HEK293 (cell line): ENCODE data around the gene PCBD1.
A peak's percentile ranks its signal among the peaks of the same experiment; 100 is the strongest.

Experiments
- CTCF ChIA-PET: fragments of 350-600 bp; formaldehyde crosslinking; extraction: SDS; loops from one replicate; lab custom pipeline; 2021; ENCODE audit warnings: antibody characterized with exemption; lab: Yijun Ruan, JAX
- POLR2A ChIA-PET: fragments of 300-600 bp; formaldehyde crosslinking; extraction: SDS; loops from one replicate; lab custom pipeline; 2020; ENCODE audit warnings: antibody characterized with exemption, inconsistent platforms; lab: Yijun Ruan, JAX
- H3K27ac ChIP-seq: fragments of 200-500 bp; sonication (Bioruptor generic); 2 replicates; pipeline ENCODE4 v1.5.1; 2014; ENCODE audit warnings: low read depth, low read length, control low read depth, inconsistent platforms; ENCODE audit errors: extremely low read depth
- H3K36me3 ChIP-seq, 2 experiments: fragments of 200-500 bp in 1 of 2; sonication (Bioruptor generic) in 1 of 2; 1 replicate in 1 of 2; 2 replicates in 1 of 2; pipeline ENCODE4 v1.5.1; 2014 to 2017; ENCODE audit warnings: inconsistent platforms in 2 of 2, low read length in 2 of 2; ENCODE audit not compliant: control insufficient read depth in 2 of 2, insufficient read depth in 1 of 2
- H3K4me1 ChIP-seq: fragments of 200-500 bp; sonication (Bioruptor generic); 2 replicates; pipeline ENCODE4 v1.5.1; 2014; ENCODE audit warnings: mild to moderate bottlenecking, low read length, inconsistent platforms; ENCODE audit not compliant: control insufficient read depth, insufficient read depth
- H3K4me3 ChIP-seq: 2 replicates; pipeline ENCODE4 v1.5.1; 2011; ENCODE audit warnings: low read depth, mild to moderate bottlenecking, control low read depth, low read length, moderate library complexity
- H3K9me3 ChIP-seq: fragments of 200-500 bp; sonication (Bioruptor generic); 2 replicates; pipeline ENCODE4 v1.5.1; 2014; ENCODE audit warnings: low read depth, low read length, inconsistent platforms; ENCODE audit not compliant: control insufficient read depth, insufficient read depth
- CTCF ChIP-seq: fragments of 450-650 bp; formaldehyde crosslinking; IDR thresholded peaks from 2 replicates; pipeline ENCODE4 v1.5.1; 2016; ENCODE audit warnings: missing biosample characterization, missing genetic modification characterization
- FEZF1 ChIP-seq: fragments of 450-650 bp; formaldehyde crosslinking; IDR thresholded peaks from 2 replicates; pipeline ENCODE4 v1.5.1; 2016; ENCODE audit warnings: missing biosample characterization, missing genetic modification characterization
- GLIS1 ChIP-seq: fragments of 450-650 bp; formaldehyde crosslinking; IDR thresholded peaks from 2 replicates; pipeline ENCODE4 v1.5.1; 2016; ENCODE audit warnings: missing biosample characterization, missing genetic modification characterization
- HOXC10 ChIP-seq: sonication (generic); formaldehyde crosslinking; IDR thresholded peaks from 2 replicates; pipeline ENCODE4 v1.8.1; 2023; ENCODE audit warnings: mild to moderate bottlenecking, missing genetic modification reagents
- KLF9 ChIP-seq: fragments of 450-650 bp; formaldehyde crosslinking; IDR thresholded peaks from 2 replicates; pipeline ENCODE4 v1.5.1; 2016; ENCODE audit warnings: missing biosample characterization, missing genetic modification characterization, low read depth
- MEIS1 ChIP-seq: sonication (generic); formaldehyde crosslinking; IDR thresholded peaks from 2 replicates; pipeline ENCODE4 v1.8.1; 2022; ENCODE audit warnings: missing genetic modification reagents, mild to moderate bottlenecking, borderline replicate concordance
- SCRT1 ChIP-seq: fragments of 450-650 bp; formaldehyde crosslinking; IDR thresholded peaks from 2 replicates; pipeline ENCODE4 v1.5.1; 2016; ENCODE audit warnings: missing biosample characterization, missing genetic modification characterization, borderline replicate concordance
- SP7 ChIP-seq: fragments of 450-650 bp; formaldehyde crosslinking; IDR thresholded peaks from 2 replicates; pipeline ENCODE4 v1.5.1; 2016; ENCODE audit warnings: missing biosample characterization, missing genetic modification characterization
- WT1 ChIP-seq: fragments of 450-650 bp; formaldehyde crosslinking; IDR thresholded peaks from 2 replicates; pipeline ENCODE4 v1.5.1; 2016; ENCODE audit warnings: missing biosample characterization, missing genetic modification characterization
- YY2 ChIP-seq: fragments of 450-650 bp; formaldehyde crosslinking; IDR thresholded peaks from 2 replicates; pipeline ENCODE4 v1.5.1; 2016; ENCODE audit warnings: missing biosample characterization, missing genetic modification characterization
- ZBTB17 ChIP-seq: fragments of 450-650 bp; formaldehyde crosslinking; IDR thresholded peaks from 2 replicates; pipeline ENCODE4 v1.5.1; 2016; ENCODE audit warnings: missing biosample characterization, missing genetic modification characterization
- ZEB2 ChIP-seq: fragments of 450-650 bp; formaldehyde crosslinking; IDR thresholded peaks from 2 replicates; pipeline ENCODE4 v1.5.1; 2016; ENCODE audit warnings: missing biosample characterization, missing genetic modification characterization
- ZFHX2 ChIP-seq: fragments of 450-650 bp; formaldehyde crosslinking; conservative IDR thresholded peaks from 2 replicates; pipeline ENCODE4 v1.5.1; 2016; ENCODE audit warnings: missing biosample characterization, missing genetic modification characterization
- ZNF140 ChIP-seq: fragments of 450-650 bp; formaldehyde crosslinking; IDR thresholded peaks from 2 replicates; pipeline ENCODE4 v1.5.1; 2016; ENCODE audit warnings: missing biosample characterization, missing genetic modification characterization
- ZNF19 ChIP-seq: fragments of 450-650 bp; formaldehyde crosslinking; IDR thresholded peaks from 2 replicates; pipeline ENCODE4; 2016; ENCODE audit warnings: missing biosample characterization, missing genetic modification characterization, low read depth
- ZNF239 ChIP-seq: fragments of 450-650 bp; formaldehyde crosslinking; IDR thresholded peaks from 2 replicates; pipeline ENCODE4 v1.5.1; 2016; ENCODE audit warnings: missing biosample characterization, missing genetic modification characterization
- ZNF274 ChIP-seq, 2 experiments: fragments of 200-500 bp in 1 of 2; fragments of 450-650 bp in 1 of 2; sonication (Bioruptor generic) in 1 of 2; formaldehyde crosslinking in 1 of 2; IDR thresholded peaks; 2 replicates each; pipeline versions ENCODE4 v1.5.1 to v1.6.1; 2014 to 2016; ENCODE audit warnings: borderline replicate concordance in 1 of 2, inconsistent platforms in 1 of 2, low read length in 1 of 2, missing biosample characterization in 1 of 2, missing genetic modification characterization in 1 of 2
- ZNF37A ChIP-seq: fragments of 450-650 bp; IDR thresholded peaks from 2 replicates; pipeline ENCODE4 v1.5.1; 2018; ENCODE audit warnings: missing biosample characterization, missing genetic modification characterization
- ZNF416 ChIP-seq: fragments of 450-650 bp; formaldehyde crosslinking; IDR thresholded peaks from 2 replicates; pipeline ENCODE4 v1.5.1; 2016; ENCODE audit warnings: missing biosample characterization, missing genetic modification characterization
- ZNF514 ChIP-seq: fragments of 450-650 bp; formaldehyde crosslinking; IDR thresholded peaks from 2 replicates; pipeline ENCODE4 v1.5.1; 2016; ENCODE audit warnings: missing biosample characterization, missing genetic modification characterization
- ZNF529 ChIP-seq: fragments of 450-650 bp; formaldehyde crosslinking; IDR thresholded peaks from 2 replicates; pipeline ENCODE4 v1.5.1; 2017; ENCODE audit warnings: missing genetic modification characterization, missing biosample characterization; ENCODE audit not compliant: insufficient replicate concordance
- ZNF610 ChIP-seq: fragments of 450-650 bp; formaldehyde crosslinking; IDR thresholded peaks from 2 replicates; pipeline ENCODE4 v1.5.1; 2016; ENCODE audit warnings: missing biosample characterization, missing genetic modification characterization, borderline replicate concordance
- ZNF624 ChIP-seq: fragments of 450-650 bp; formaldehyde crosslinking; IDR thresholded peaks from 2 replicates; pipeline ENCODE4 v1.5.1; 2017; ENCODE audit warnings: missing biosample characterization, missing genetic modification characterization
- ZNF747 ChIP-seq: fragments of 450-650 bp; formaldehyde crosslinking; IDR thresholded peaks from 2 replicates; pipeline ENCODE4 v1.5.1; 2016; ENCODE audit warnings: missing biosample characterization, missing genetic modification characterization
- ZSCAN30 ChIP-seq: fragments of 450-650 bp; IDR thresholded peaks from 2 replicates; pipeline ENCODE4 v1.5.1; 2018; ENCODE audit warnings: missing biosample characterization, mild to moderate bottlenecking, missing genetic modification characterization, moderate library complexity
- TF ChIP-seq, protein P1 (sequence below): fragments of 450-650 bp; formaldehyde crosslinking; IDR thresholded peaks from 2 replicates; pipeline ENCODE4 v1.5.1; 2016; ENCODE audit warnings: missing biosample characterization, missing genetic modification characterization
- TF ChIP-seq, protein P2 (sequence below): fragments of 450-650 bp; formaldehyde crosslinking; IDR thresholded peaks from 2 replicates; pipeline ENCODE4 v1.5.1; 2016; ENCODE audit warnings: missing biosample characterization, missing genetic modification characterization

The PCBD1 gene

DNA sequence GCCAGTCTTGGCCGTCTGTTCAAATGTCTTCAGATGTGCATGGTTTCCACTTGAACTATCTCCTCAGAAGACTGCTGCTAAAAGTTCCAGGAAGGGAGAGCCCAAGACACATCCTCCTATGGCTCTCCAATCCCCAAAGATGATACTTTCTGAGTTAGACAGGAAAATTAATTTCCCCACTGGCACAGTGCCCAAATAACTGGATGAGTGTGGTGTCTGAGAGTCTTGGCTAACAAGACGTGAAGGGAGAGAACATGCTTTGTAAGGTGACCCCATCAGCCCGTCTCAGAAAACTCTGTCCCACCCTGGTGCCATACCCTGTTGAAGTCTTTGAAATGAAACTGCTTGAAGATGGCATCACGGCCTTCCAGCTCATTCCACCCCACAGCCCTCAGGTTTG is 2.9 kb downstream of the PCBD1 start:
- ChIA-PET CTCF (interaction anchor here (2.0 to 4.8 kb wide), 2 partner anchors 18 kb away, joined by 6 to 19 read pairs; no protein-coding TSS in a partner anchor), POLR2A (no interaction called here)
- Histone ChIP-seq H3K27ac (no peak overlapping the region), H3K4me1 (peaks cover 4% of the 10 kb centered on the region), H3K36me3 (peaks cover 12 to 50% of the 10 kb centered on the region in 2 experiments), H3K9me3 (no peaks in the 10 kb centered on the region), H3K4me3 (no peak overlapping the region)
- TF ChIP-seq GLIS1 (tag by site-specific recombination) (no peak), ZNF747 (tag by site-specific recombination) (no peak), MEIS1 (CRISPR knock-in tag) (no peak)

DNA sequence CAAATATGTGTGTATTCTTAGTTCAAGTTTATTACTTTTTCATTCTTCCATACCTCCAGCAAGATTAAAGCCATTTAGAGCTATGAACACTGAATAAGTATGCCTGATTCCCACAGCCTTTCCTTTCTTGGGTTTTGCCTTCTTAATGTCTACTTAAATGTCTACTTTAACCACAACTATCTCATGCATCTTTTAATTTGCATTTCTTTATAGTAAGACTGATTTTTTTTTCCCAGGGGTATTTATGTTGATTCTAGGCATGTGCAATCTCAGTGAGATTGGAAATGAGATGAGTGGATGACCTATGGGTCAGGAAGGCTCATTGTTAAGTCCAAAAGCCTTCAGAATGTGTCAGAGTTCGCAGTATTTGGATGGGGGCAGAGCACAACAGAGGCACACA is 3.6 kb downstream of the PCBD1 start:
- CTCF ChIA-PET = interaction anchor here (2.0 kb wide), 1 partner anchor 18 kb away, joined by 6 read pairs; no protein-coding TSS in a partner anchor
- no peak for TF ChIP-seq ZNF624 (tag by site-specific recombination)
- TF ChIP-seq WT1 (tag by site-specific recombination) = no peak
- TF ChIP-seq ZNF416 (tag by site-specific recombination) = no peak
- no peak for TF ChIP-seq ZSCAN30
- TF ChIP-seq ZNF274 (IDR thresholded peaks at IDR 0.05; ENCODE audit: low read length) = no peak
- TF ChIP-seq ZNF274 (tag by site-specific recombination; IDR thresholded peaks at IDR 0.05; ENCODE audit: borderline replicate concordance) = no peak
- TF ChIP-seq FEZF1 (tag by site-specific recombination) = no peak
- no peak for TF ChIP-seq ZNF514
- no peak for TF ChIP-seq ZNF747 (tag by site-specific recombination)
- TF ChIP-seq, protein P1, sequence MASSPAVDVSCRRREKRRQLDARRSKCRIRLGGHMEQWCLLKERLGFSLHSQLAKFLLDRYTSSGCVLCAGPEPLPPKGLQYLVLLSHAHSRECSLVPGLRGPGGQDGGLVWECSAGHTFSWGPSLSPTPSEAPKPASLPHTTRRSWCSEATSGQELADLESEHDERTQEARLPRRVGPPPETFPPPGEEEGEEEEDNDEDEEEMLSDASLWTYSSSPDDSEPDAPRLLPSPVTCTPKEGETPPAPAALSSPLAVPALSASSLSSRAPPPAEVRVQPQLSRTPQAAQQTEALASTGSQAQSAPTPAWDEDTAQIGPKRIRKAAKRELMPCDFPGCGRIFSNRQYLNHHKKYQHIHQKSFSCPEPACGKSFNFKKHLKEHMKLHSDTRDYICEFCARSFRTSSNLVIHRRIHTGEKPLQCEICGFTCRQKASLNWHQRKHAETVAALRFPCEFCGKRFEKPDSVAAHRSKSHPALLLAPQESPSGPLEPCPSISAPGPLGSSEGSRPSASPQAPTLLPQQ (tag by site-specific recombination) = no peak
- no peak for TF ChIP-seq ZFHX2
- TF ChIP-seq SCRT1 (tag by site-specific recombination) = no peak
- no peak for TF ChIP-seq ZNF529
- TF ChIP-seq, protein P2, sequence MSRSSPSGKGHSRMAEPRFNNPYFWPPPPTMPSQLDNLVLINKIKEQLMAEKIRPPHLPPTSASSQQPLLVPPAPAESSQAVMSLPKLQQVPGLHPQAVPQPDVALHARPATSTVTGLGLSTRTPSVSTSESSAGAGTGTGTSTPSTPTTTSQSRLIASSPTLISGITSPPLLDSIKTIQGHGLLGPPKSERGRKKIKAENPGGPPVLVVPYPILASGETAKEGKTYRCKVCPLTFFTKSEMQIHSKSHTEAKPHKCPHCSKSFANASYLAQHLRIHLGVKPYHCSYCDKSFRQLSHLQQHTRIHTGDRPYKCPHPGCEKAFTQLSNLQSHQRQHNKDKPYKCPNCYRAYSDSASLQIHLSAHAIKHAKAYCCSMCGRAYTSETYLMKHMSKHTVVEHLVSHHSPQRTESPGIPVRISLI = no peak
- POLR2A ChIA-PET = no interaction called here

GRCh38 chr10:70880077-70880534 is 8.3 kb downstream of the PCBD1 start:
- Histone ChIP-seq H3K4me3 (no peak overlapping the region), H3K9me3 (no peaks in the 10 kb centered on the region), H3K4me1 (no peaks in the 10 kb centered on the region), H3K27ac (no peak overlapping the region), H3K36me3 (peaks cover 29 to 81% of the 10 kb centered on the region in 2 experiments)
- ChIA-PET CTCF (interaction anchor here (0.5 to 2.9 kb wide), 17 partner anchors 9 to 419 kb away, joined by 3 to 11 read pairs (median 3); no protein-coding TSS in a partner anchor), POLR2A (interaction anchor here (0.5 kb wide), 1 partner anchor 417 kb away, joined by 3 read pairs; no protein-coding TSS in a partner anchor)
- TF ChIP-seq ZNF239 (tag by site-specific recombination) = no peak
- TF ChIP-seq CTCF = peak; percentile 69
- TF ChIP-seq YY2 (tag by site-specific recombination) = no peak
- 0 out of 2 replicates have a peak, but pooled peaks have one; percentile 10 for TF ChIP-seq ZSCAN30
- TF ChIP-seq SP7 (tag by site-specific recombination) = 0 out of 2 replicates have a peak, but pooled peaks have one; percentile 25
- no peak for TF ChIP-seq SCRT1 (tag by site-specific recombination)
- no peak for TF ChIP-seq ZNF610 (tag by site-specific recombination)
- TF ChIP-seq ZBTB17 (tag by site-specific recombination) = peak; percentile 58
- no peak for TF ChIP-seq HOXC10
- TF ChIP-seq ZNF140 (tag by site-specific recombination) = no peak
- TF ChIP-seq ZNF37A (tag by site-specific recombination) = no peak
- TF ChIP-seq ZNF19 (tag by site-specific recombination) = no peak
- TF ChIP-seq, protein P1 (tag by site-specific recombination) = 0 out of 2 replicates have a peak, but pooled peaks have one; percentile 43
- 0 out of 2 replicates have a peak, but pooled peaks have one; percentile 25 for TF ChIP-seq ZEB2
- TF ChIP-seq KLF9 = no peak

More for the DNA sequence above, 3.6 kb downstream of the PCBD1 start:
- H3K9me3 ChIP-seq = no peaks in the 10 kb centered on the region
- peaks cover 12 to 50% of the 10 kb centered on the region in 2 experiments for H3K36me3 ChIP-seq
- no peak overlapping the region for H3K4me3 ChIP-seq
- H3K4me1 ChIP-seq = peaks cover 4% of the 10 kb centered on the region
- no peak overlapping the region for H3K27ac ChIP-seq
